ENCODE measurements around the gene ERAL1. TPM values are rescaled to one million over a fixed set of nuclear protein-coding genes. Genes with fewer than 3 reads are reported as not detected.
A peak's percentile ranks its signal among the peaks of the same experiment; 100 is the strongest.

ERAL1 gene
- total and polyA plus RNA-seq, 2 donors (not counting 1 experiment from before 2014, with no cell fraction given): 35.9 to 45.7 TPM

DNA sequence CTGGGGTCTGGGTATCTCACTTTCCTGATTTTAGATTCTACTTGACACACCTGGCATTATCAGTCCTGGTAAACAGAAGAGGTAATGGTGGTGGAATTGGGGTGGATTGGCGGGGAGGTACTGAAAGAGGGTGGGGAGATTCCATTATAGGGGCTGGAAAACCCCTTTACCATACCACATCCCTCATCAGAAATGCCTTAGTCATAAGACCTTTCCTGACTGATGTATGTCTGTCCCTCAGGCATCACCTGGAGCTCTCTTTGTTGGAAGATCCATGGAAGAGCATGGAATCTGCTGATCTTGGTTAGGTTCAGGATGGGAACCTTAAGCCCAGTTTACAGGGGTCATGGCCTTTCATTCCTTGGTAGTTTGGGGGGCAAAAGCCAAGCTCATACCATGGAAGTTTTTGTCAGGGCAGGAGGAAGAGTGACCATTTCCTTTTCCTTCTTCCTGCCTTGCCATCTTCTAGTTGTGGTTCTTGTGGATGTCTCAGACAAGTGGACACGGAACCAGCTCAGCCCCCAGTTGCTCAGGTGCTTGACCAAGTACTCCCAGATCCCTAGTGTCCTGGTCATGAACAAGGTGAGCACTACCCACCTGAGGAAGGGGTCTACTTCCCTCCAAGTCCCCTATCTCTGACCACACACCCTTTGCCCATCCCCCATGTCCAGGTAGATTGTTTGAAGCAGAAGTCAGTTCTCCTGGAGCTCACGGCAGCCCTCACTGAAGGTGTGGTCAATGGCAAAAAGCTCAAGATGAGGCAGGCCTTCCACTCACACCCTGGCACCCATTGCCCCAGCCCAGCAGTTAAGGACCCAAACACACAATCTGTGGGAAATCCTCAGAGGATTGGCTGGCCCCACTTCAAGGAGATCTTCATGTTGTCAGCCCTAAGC is 3.3 kb downstream of the ERAL1 start:
- Mint-ChIP-seq H3K4me1 (peaks cover 17% of the 10 kb centered on the region), H3K27ac (no peak overlapping the region), H3K4me3 (peak overlapping the region; percentile 35), H3K9me3 (ENCODE audit: insufficient read depth) (no peaks in the 10 kb centered on the region), H3K27me3 (no peaks in the 10 kb centered on the region)
- peaks cover 14% of the 10 kb centered on the region for H3K79me2 ChIP-seq (ENCODE audit: control insufficient read depth, insufficient read depth, low read length)
- ChIA-PET CTCF (interaction anchor here (1.1 kb wide), 1 partner anchor 94 kb away, joined by 3 read pairs; no protein-coding TSS in a partner anchor), POLR2A (no interaction called here)
- H3K36me3 ChIP-seq (replicated peaks in 1 of 2; ENCODE audit: control extremely low read depth in 1 of 2, control insufficient read depth in 1 of 2, extremely low read depth in 1 of 2, insufficient read depth in 2 of 2, low read length in 1 of 2): peaks cover 0 to 38% of the 10 kb centered on the region in 2 experiments
- TF ChIP-seq EZH2 (IDR thresholded peaks at IDR 0.05; ENCODE audit: borderline replicate concordance, insufficient read depth, low read depth, low read length, poor library complexity, severe bottlenecking) (no peak), CTCF (IDR thresholded peaks at IDR 0.05) (no peak)
- H3K9ac ChIP-seq (ENCODE audit: low read length): no peak overlapping the region
- no peak overlapping the region for H2AFZ ChIP-seq (ENCODE audit: insufficient read depth, low read depth, low read length, poor library complexity, severe bottlenecking)
- WGBS (ENCODE audit: insufficient coverage): 90% methylated on average over 2 of the region's 3 CpGs
- no peak overlapping the region for H3K4me3 ChIP-seq (ENCODE audit: control extremely low read depth in 1 of 5, extremely low read depth in 1 of 5, insufficient read depth in 1 of 5, low read depth in 2 of 5, low read length in 4 of 5)
- peaks cover 10 to 16% of the 10 kb centered on the region in 2 donors for H3K4me1 ChIP-seq (ENCODE audit: control insufficient read depth in 2 of 2, insufficient read depth in 2 of 2, low read length in 2 of 2)
- H3K4me2 ChIP-seq (replicated peaks; ENCODE audit: low read depth, low read length, poor library complexity, severe bottlenecking): no peak overlapping the region
- H3K27me3 ChIP-seq (replicated peaks in 1 of 4; ENCODE audit: control extremely low read depth in 1 of 4, control insufficient read depth in 3 of 4, insufficient read depth in 4 of 4, low read length in 3 of 4): no peaks in the 10 kb centered on the region
- ATAC-seq (ENCODE audit: low read depth) (no peak), DNase-seq (no peak)
- H4K20me1 ChIP-seq (ENCODE audit: control insufficient read depth, insufficient read depth, low read length, poor library complexity, severe bottlenecking): no peaks in the 10 kb centered on the region
- intact Hi-C loops (cut with micrococcal nuclease): no loop called here
- H3K27ac ChIP-seq (ENCODE audit: low read length in 2 of 2): no peak overlapping the region
- no peaks in the 10 kb centered on the region for H3K9me3 ChIP-seq (ENCODE audit: control extremely low read depth in 1 of 3, control insufficient read depth in 2 of 3, insufficient read depth in 1 of 3, low read length in 2 of 3)

DNA sequence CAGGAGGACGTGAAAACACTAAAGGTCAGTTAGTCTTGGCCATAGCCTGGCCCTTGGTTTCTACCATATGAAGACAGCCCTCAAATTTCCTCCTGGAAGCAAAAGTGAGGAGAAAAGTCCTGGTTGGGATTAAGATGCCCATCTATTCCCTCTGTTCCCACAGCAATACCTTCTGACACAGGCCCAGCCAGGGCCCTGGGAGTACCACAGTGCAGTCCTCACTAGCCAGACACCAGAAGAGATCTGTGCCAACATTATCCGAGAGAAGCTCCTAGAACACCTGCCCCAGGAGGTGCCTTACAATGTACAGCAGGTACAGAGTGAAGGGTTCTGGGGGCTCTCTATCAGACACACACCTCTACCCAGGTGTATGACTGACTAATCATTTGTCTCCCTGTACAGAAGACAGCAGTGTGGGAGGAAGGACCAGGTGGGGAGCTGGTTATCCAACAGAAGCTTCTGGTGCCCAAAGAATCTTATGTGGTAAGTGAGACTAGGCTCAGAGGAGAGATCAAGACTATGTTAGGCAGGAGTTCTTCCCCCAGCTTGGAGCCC is 4.1 kb downstream of the ERAL1 start:
- no CpG with 5 or more reads among the region's 2 CpGs for WGBS (ENCODE audit: insufficient coverage)
- Mint-ChIP-seq H3K4me3 (no peak overlapping the region), H3K27me3 (no peaks in the 10 kb centered on the region), H3K27ac (no peak overlapping the region), H3K4me1 (peaks cover 17% of the 10 kb centered on the region), H3K9me3 (ENCODE audit: insufficient read depth) (no peaks in the 10 kb centered on the region)
- Histone ChIP-seq H4K20me1 (ENCODE audit: control insufficient read depth, insufficient read depth, low read length, poor library complexity, severe bottlenecking) (no peaks in the 10 kb centered on the region), H3K79me2 (ENCODE audit: control insufficient read depth, insufficient read depth, low read length) (peaks cover 14% of the 10 kb centered on the region), H2AFZ (ENCODE audit: insufficient read depth, low read depth, low read length, poor library complexity, severe bottlenecking) (no peak overlapping the region), H3K4me2 (replicated peaks; ENCODE audit: low read depth, low read length, poor library complexity, severe bottlenecking) (no peak overlapping the region), H3K9ac (ENCODE audit: low read length) (no peak overlapping the region), H3K27me3 (replicated peaks in 1 of 4; ENCODE audit: control extremely low read depth in 1 of 4, control insufficient read depth in 3 of 4, insufficient read depth in 4 of 4, low read length in 3 of 4) (no peaks in the 10 kb centered on the region), H3K9me3 (ENCODE audit: control extremely low read depth in 1 of 3, control insufficient read depth in 2 of 3, insufficient read depth in 1 of 3, low read length in 2 of 3) (no peaks in the 10 kb centered on the region), H3K4me3 (ENCODE audit: control extremely low read depth in 1 of 5, extremely low read depth in 1 of 5, insufficient read depth in 1 of 5, low read depth in 2 of 5, low read length in 4 of 5) (no peak overlapping the region), H3K27ac (ENCODE audit: low read length in 2 of 2) (no peak overlapping the region), H3K4me1 (ENCODE audit: control insufficient read depth in 2 of 2, insufficient read depth in 2 of 2, low read length in 2 of 2) (peaks cover 10 to 16% of the 10 kb centered on the region in 2 donors), H3K36me3 (replicated peaks in 1 of 2; ENCODE audit: control extremely low read depth in 1 of 2, control insufficient read depth in 1 of 2, extremely low read depth in 1 of 2, insufficient read depth in 2 of 2, low read length in 1 of 2) (peaks cover 0 to 38% of the 10 kb centered on the region in 2 experiments)
- no peak for TF ChIP-seq CTCF (IDR thresholded peaks at IDR 0.05)
- TF ChIP-seq EZH2 (IDR thresholded peaks at IDR 0.05; ENCODE audit: borderline replicate concordance, insufficient read depth, low read depth, low read length, poor library complexity, severe bottlenecking): no peak
- POLR2A ChIA-PET: no interaction called here
- DNase-seq (no peak), ATAC-seq (ENCODE audit: low read depth) (no peak)
- intact Hi-C loops (cut with micrococcal nuclease): no loop called here
- CTCF ChIA-PET: interaction anchor here (0.8 to 1.1 kb wide), 2 partner anchors 44 to 94 kb away, joined by 3 read pairs; partner anchors contain the start of gene DHRS13
